OCI-LY1 (cell line): ENCODE results near the gene CFI.

ENCODE experiments used
- H2AFZ ChIP-seq: fragments of 200-600 bp; sonication (generic), shearing (Covaris generic); 2 replicates; pipeline ENCODE4 v1.6.0; 2014; ENCODE audit warnings: antibody characterized with exemption, mild to moderate bottlenecking, low read length
- H3F3A ChIP-seq: fragments of 200-600 bp; sonication (generic), shearing (Covaris generic); 2 replicates; pipeline ENCODE4 v1.6.0; 2014; ENCODE audit warnings: mild to moderate bottlenecking, antibody characterized with exemption, low read length, moderate library complexity; ENCODE audit not compliant: insufficient read depth
- H3K27ac ChIP-seq: fragments of 200-600 bp; sonication (generic); 2 replicates; pipeline ENCODE4 v1.5.1; 2014; ENCODE audit warnings: low read length, mixed run types, mild to moderate bottlenecking, low read depth; ENCODE audit not compliant: poor library complexity, severe bottlenecking
- H3K27me3 ChIP-seq: fragments of 200-600 bp; sonication (generic); 2 replicates; pipeline ENCODE4 v1.6.0; 2014; ENCODE audit warnings: antibody characterized with exemption, mild to moderate bottlenecking, low read length, moderate library complexity; ENCODE audit not compliant: insufficient read depth
- H3K36me3 ChIP-seq: fragments of 200-600 bp; sonication (generic); 2 replicates; pipeline ENCODE4 v1.6.1; 2014; ENCODE audit warnings: mild to moderate bottlenecking, antibody characterized with exemption, low read length, moderate library complexity, mixed read lengths; ENCODE audit not compliant: insufficient read depth
- H3K4me1 ChIP-seq: fragments of 200-600 bp; sonication (generic); 2 replicates; pipeline ENCODE4 v1.5.1; 2014; ENCODE audit warnings: mild to moderate bottlenecking, low read length, moderate library complexity; ENCODE audit not compliant: insufficient read depth, severe bottlenecking
- H3K4me2 ChIP-seq: fragments of 200-600 bp; sonication (generic), shearing (Covaris generic); 2 replicates; pipeline ENCODE4 v1.6.1; 2014; ENCODE audit warnings: low read length
- H3K4me3 ChIP-seq: fragments of 200-600 bp; sonication (generic); 2 replicates; pipeline ENCODE4 v1.5.1; 2014; ENCODE audit warnings: low read length, low read depth, mild to moderate bottlenecking, mixed read lengths; ENCODE audit not compliant: poor library complexity, severe bottlenecking
- H3K79me2 ChIP-seq: fragments of 200-600 bp; shearing (Covaris generic); 2 replicates; pipeline ENCODE4 v1.6.1; 2016; ENCODE audit warnings: mixed run types, low read length, mixed read lengths; ENCODE audit not compliant: insufficient read depth
- H3K9ac ChIP-seq: fragments of 200-600 bp; sonication (generic), shearing (Covaris generic); 2 replicates; pipeline ENCODE4 v1.6.1; 2014; ENCODE audit warnings: mild to moderate bottlenecking, low read length, mixed read lengths
- H3K9me2 ChIP-seq: fragments of 200-600 bp; sonication (generic), shearing (Covaris generic); 2 replicates; pipeline ENCODE4 v1.6.1; 2014; ENCODE audit warnings: low read depth, mild to moderate bottlenecking, low read length, mixed read lengths
- H3K9me3 ChIP-seq: fragments of 200-600 bp; shearing (Covaris generic); 2 replicates; pipeline ENCODE4 v1.6.1; 2014; ENCODE audit warnings: low read length, mixed read lengths
- H4K20me1 ChIP-seq: fragments of 200-600 bp; sonication (generic), shearing (Covaris generic); 2 replicates; pipeline ENCODE4 v1.6.0; 2016; ENCODE audit warnings: mild to moderate bottlenecking, low read length; ENCODE audit not compliant: insufficient read depth
- CTCF ChIP-seq: fragments of 200-600 bp; sonication (generic), shearing (Covaris generic); IDR thresholded peaks from 2 replicates; pipeline ENCODE4 v1.5.1; 2017; ENCODE audit warnings: mild to moderate bottlenecking, antibody characterized with exemption, low read length, moderate library complexity, mixed read lengths
- EZH2 ChIP-seq: fragments of 200-600 bp; sonication (generic), shearing (Covaris generic); IDR thresholded peaks from 2 replicates; pipeline ENCODE4 v1.8.0; 2017; ENCODE audit warnings: borderline replicate concordance, mixed run types, mild to moderate bottlenecking, antibody characterized with exemption, low read length, moderate library complexity, mixed read lengths

Gene CFI

GRCh38 chr4:109847896-109848442, 46.2 kb upstream of the CFI start, which contains the start of gene LRIT3:
Gene LRIT3 (plus strand): TSS chr4:109848107. CDS start chr4:109848202, 95 bp downstream.
- Histone ChIP-seq H3K4me1 (no peaks in the 10 kb centered on the region), H4K20me1 (no peaks in the 10 kb centered on the region), H3K9me2 (no peaks in the 10 kb centered on the region), H3K4me3 (no peak within 1 kb of the TSS), H3K4me2 (no peak within 1 kb of the TSS), H3K9me3 (no peaks in the 10 kb centered on the region), H3K27ac (no peak within 1 kb of the TSS), H3K9ac (no peak within 1 kb of the TSS), H3K36me3 (no peaks in the 10 kb centered on the region), H3K79me2 (no peaks in the 10 kb centered on the region), H2AFZ (no peak within 1 kb of the TSS), H3F3A (no peaks in the 10 kb centered on the region), H3K27me3 (no peaks in the 10 kb centered on the region)
- TF ChIP-seq EZH2 (no peak), CTCF (no peak)

GRCh38 chr4:109846395-109847098, 44.7 kb upstream of the CFI start:
- Histone ChIP-seq H2AFZ (no peak overlapping the region), H3K79me2 (no peaks in the 10 kb centered on the region), H3K4me2 (no peak overlapping the region), H4K20me1 (no peaks in the 10 kb centered on the region), H3K27ac (no peak overlapping the region), H3K9me3 (no peaks in the 10 kb centered on the region), H3K4me1 (no peaks in the 10 kb centered on the region), H3K9me2 (no peaks in the 10 kb centered on the region), H3F3A (no peaks in the 10 kb centered on the region), H3K4me3 (no peak overlapping the region), H3K9ac (no peak overlapping the region), H3K27me3 (no peaks in the 10 kb centered on the region), H3K36me3 (no peaks in the 10 kb centered on the region)
- TF ChIP-seq CTCF = no peak
- TF ChIP-seq EZH2 = no peak

- Histone ChIP-seq H3K9ac (no peak overlapping the region), H3K27me3 (no peaks in the 10 kb centered on the region), H3K27ac (no peak overlapping the region), H3K4me2 (no peak overlapping the region), H4K20me1 (no peaks in the 10 kb centered on the region), H3K36me3 (no peaks in the 10 kb centered on the region), H2AFZ (no peak overlapping the region), H3K9me3 (no peaks in the 10 kb centered on the region), H3K4me1 (no peaks in the 10 kb centered on the region), H3K79me2 (no peaks in the 10 kb centered on the region), H3K9me2 (no peaks in the 10 kb centered on the region), H3F3A (no peaks in the 10 kb centered on the region), H3K4me3 (no peak overlapping the region)
- no peak for TF ChIP-seq EZH2
Measured at GRCh38 chr4:109836985-109837384, 35.2 kb upstream of the CFI start.

GRCh38 chr4:109833756-109834155, 32.0 kb upstream of the CFI start:
- H3K4me3 ChIP-seq = no peak overlapping the region
- H3K9me2 ChIP-seq = no peaks in the 10 kb centered on the region
- no peaks in the 10 kb centered on the region for H4K20me1 ChIP-seq
- H3K27me3 ChIP-seq = no peaks in the 10 kb centered on the region
- H3K9ac ChIP-seq = no peak overlapping the region
- H2AFZ ChIP-seq = no peak overlapping the region
- no peaks in the 10 kb centered on the region for H3K4me1 ChIP-seq
- TF ChIP-seq CTCF = no peak
- TF ChIP-seq EZH2 = no peak
- no peak overlapping the region for H3K27ac ChIP-seq
- no peaks in the 10 kb centered on the region for H3K9me3 ChIP-seq
- H3K79me2 ChIP-seq = no peaks in the 10 kb centered on the region
- H3K36me3 ChIP-seq = no peaks in the 10 kb centered on the region
- H3F3A ChIP-seq = no peaks in the 10 kb centered on the region
- H3K4me2 ChIP-seq = no peak overlapping the region
